H54 (cell line): ENCODE results near the gene IGSF9B.
A peak's percentile ranks its signal among the peaks of the same experiment; 100 is the strongest.
"Not testable (repeated sequence)": the region's sequence is repeated elsewhere in the genome, so short reads cannot be mapped to it uniquely, and the experiment has no call there.

Source experiments
- DNase-seq: peaks from one replicate; pipeline ENCODE4 v3.0.0; 2011; ENCODE audit warnings: low spot score, mixed read lengths; ENCODE audit not compliant: insufficient read length
- FAIRE-seq: peaks from 3 replicates; lab custom pipeline; 2011; peaks lifted over from hg19 to GRCh38; lab: Jason Lieb, UNC
- POLR2A ChIP-seq: IDR thresholded peaks from 2 replicates; pipeline ENCODE4 v1.6.1; 2011; ENCODE audit warnings: low read depth, mild to moderate bottlenecking, low read length

IGSF9B gene

GRCh38 chr11:133956650-133957633, at the start of gene IGSF9B:
Gene IGSF9B (minus strand): TSS chr11:133956968. CDS start chr11:133956754, 214 bp downstream.
- FAIRE-seq (no peak), DNase-seq (peak; percentile 97)
- TF ChIP-seq POLR2A: peak; percentile 22; the same call in 1 of the 2 replicates

- FAIRE-seq: no peak
- TF ChIP-seq POLR2A: no peak
These were observed 47.9 kb upstream of the IGSF9B start for GRCh38 chr11:134004496-134005172.

GRCh38 chr11:134003792-134004495, 47.2 kb upstream of the IGSF9B start:
- FAIRE-seq (no peak), DNase-seq (no peak)
- no peak for TF ChIP-seq POLR2A

More at GRCh38 chr11:134004496-134005172, 47.9 kb upstream of the IGSF9B start:
- no peak for DNase-seq

- not testable (repeated sequence) for FAIRE-seq, DNase-seq
These were observed 46.1 kb upstream of the IGSF9B start for GRCh38 chr11:134002819-134003218.

GRCh38 chr11:134002338-134002737, 45.6 kb upstream of the IGSF9B start:
- not testable (repeated sequence) for FAIRE-seq, DNase-seq

- no peak for TF ChIP-seq POLR2A
- DNase-seq (no peak), FAIRE-seq (no peak)
These were observed 44.8 kb upstream of the IGSF9B start for GRCh38 chr11:134001596-134001995.

GRCh38 chr11:134001088-134001487, 44.3 kb upstream of the IGSF9B start:
- FAIRE-seq: no peak
- TF ChIP-seq POLR2A: no peak
- no peak for DNase-seq

- FAIRE-seq (no peak), DNase-seq (no peak)
- TF ChIP-seq POLR2A: no peak
These were observed 42.6 kb upstream of the IGSF9B start for GRCh38 chr11:133999355-133999754.

- FAIRE-seq (no peak), DNase-seq (no peak)
- no peak for TF ChIP-seq POLR2A
These were observed 40.8 kb upstream of the IGSF9B start for GRCh38 chr11:133997554-133997953.

GRCh38 chr11:133996671-133997070, 39.9 kb upstream of the IGSF9B start:
- DNase-seq (no peak), FAIRE-seq (no peak)
- TF ChIP-seq POLR2A: no peak

- FAIRE-seq: no peak
- no peak for DNase-seq
These were observed 38.3 kb upstream of the IGSF9B start for GRCh38 chr11:133995066-133995465.

GRCh38 chr11:133993921-133994320, 37.2 kb upstream of the IGSF9B start:
- FAIRE-seq (no peak), DNase-seq (no peak)
- TF ChIP-seq POLR2A: no peak

More at GRCh38 chr11:133995066-133995465, 38.3 kb upstream of the IGSF9B start:
- no peak for TF ChIP-seq POLR2A

- TF ChIP-seq POLR2A: no peak
- FAIRE-seq: no peak
- DNase-seq: no peak
These were observed 36.3 kb upstream of the IGSF9B start for GRCh38 chr11:133993107-133993506.

- TF ChIP-seq POLR2A: no peak
- DNase-seq: no peak
- FAIRE-seq: no peak
These were observed 35.4 kb upstream of the IGSF9B start for GRCh38 chr11:133992121-133992520.
